AG10803 (cell line): ENCODE results near the gene MED15.
"Not testable (repeated sequence)": the region's sequence is repeated elsewhere in the genome, so short reads cannot be mapped to it uniquely, and the experiment has no call there.

Experiments
- DNase-seq: peaks from one replicate; pipeline ENCODE4 v3.0.0; 2010; ENCODE audit warnings: low read depth
- H3K4me3 ChIP-seq: 2 replicates; pipeline ENCODE4 v1.5.1; 2011; ENCODE audit warnings: mild to moderate bottlenecking, low read length, control low read depth
- TF ChIP-seq, protein P1 (sequence below): conservative IDR thresholded peaks from 2 replicates; pipeline ENCODE4 v1.5.1; 2011; ENCODE audit warnings: mild to moderate bottlenecking, low read length, control low read depth, inconsistent platforms

Gene MED15

DNA sequence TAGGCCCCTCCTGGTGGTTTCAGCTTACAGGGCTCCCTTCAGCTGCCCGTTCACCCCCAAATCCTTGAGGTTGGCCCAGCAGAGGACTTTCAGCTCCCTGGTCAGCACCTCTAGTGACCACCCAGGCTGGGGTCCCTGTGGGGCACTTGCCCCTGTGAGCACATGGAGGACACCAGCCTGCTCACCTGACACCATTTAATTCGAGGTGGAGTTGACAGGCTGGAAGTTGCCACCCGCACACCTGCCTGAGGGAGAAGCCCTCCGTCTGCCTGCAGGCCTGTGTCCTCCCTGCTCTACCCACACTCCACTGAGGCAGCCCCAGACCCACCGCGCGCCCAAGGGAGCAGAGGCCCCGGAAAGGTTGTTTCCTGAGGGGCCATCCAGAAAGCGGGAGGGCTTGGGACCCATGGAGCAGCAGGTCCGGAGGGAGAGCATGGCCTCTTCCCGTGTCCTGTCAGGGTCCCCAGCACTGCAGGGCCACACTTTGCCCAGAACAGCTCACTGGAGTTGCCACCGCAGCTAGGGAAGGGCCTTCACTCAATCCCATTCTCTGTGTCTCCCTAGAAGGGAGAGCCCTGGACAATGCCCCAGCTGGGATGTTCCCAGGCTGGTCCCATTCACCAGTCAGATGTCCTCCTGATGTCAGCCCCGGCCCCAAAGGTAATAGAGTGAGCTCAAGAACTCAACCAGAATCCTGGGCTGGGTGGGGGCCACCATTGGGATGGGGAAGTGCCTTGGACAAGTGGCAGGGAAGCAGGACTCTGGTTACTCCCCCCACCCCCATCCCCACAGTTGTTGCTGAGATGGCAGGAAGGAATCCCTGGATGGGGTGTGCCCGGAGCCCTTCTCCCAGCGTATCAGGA, 82.4 kb downstream of the MED15 start:
- DNase-seq: no peak
- H3K4me3 ChIP-seq: no peak overlapping the region
- TF ChIP-seq, protein P1, sequence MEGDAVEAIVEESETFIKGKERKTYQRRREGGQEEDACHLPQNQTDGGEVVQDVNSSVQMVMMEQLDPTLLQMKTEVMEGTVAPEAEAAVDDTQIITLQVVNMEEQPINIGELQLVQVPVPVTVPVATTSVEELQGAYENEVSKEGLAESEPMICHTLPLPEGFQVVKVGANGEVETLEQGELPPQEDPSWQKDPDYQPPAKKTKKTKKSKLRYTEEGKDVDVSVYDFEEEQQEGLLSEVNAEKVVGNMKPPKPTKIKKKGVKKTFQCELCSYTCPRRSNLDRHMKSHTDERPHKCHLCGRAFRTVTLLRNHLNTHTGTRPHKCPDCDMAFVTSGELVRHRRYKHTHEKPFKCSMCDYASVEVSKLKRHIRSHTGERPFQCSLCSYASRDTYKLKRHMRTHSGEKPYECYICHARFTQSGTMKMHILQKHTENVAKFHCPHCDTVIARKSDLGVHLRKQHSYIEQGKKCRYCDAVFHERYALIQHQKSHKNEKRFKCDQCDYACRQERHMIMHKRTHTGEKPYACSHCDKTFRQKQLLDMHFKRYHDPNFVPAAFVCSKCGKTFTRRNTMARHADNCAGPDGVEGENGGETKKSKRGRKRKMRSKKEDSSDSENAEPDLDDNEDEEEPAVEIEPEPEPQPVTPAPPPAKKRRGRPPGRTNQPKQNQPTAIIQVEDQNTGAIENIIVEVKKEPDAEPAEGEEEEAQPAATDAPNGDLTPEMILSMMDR: no peak

DNA sequence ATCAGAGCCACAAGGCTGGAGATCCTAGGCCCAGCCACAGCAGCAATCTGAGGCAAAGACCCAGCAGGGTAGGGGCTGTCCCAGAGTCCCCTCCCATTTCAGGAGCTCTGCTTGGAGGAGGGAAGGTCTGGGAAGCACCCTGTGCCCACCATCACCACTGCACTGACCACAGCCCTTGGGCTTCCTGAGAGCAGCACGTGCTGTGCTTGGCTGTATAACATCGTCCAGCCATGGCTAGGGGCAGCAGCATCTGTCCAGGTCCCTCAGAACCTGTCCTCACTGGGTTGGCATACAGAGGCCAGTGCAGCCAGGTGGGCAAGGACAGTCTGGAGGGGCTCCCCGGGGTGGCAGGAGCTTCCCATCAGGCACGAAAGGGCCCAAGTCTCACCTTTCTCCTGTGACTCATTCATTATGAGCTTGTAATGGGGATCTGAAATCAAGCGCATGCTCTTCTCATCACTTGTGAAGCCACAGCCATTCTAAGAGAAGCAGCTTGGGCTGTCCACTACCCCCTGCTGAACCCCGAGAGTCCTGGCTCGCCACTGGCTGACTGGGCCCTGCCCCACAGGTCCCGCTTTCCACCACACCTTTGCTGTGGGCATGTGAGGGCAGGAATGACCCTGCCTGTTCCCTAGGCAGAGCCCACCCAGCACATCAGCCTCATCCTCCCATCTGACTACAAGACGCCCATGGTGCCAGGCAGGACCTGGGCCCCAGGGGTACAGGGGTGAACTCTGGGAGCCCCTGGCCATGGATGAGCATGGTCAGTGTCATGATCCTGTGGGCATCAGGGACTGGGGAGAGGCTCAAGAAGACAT, 83.3 kb downstream of the MED15 start:
- DNase-seq: no peak
- H3K4me3 ChIP-seq: no peak overlapping the region
- TF ChIP-seq, protein P1: no peak

DNA sequence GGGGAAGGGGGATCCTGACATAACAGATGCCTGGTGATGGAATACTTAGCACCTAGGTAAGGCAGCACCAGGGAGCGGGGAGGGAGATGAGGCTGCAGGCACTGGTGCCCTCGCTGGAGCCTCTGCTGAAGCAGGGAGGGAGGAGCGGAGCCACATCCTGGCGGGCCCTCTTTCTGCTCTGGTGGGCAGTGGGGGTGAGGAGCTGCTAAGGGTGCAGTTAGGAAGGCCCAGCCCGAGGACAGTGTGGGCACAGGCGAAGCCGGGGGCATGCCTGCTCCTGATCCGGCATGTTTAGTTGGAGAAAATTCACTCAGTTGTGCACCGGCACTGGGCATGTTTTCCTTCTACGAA, 83.9 kb downstream of the MED15 start:
- DNase-seq: no peak
- TF ChIP-seq, protein P1: no peak
- H3K4me3 ChIP-seq: no peak overlapping the region

DNA sequence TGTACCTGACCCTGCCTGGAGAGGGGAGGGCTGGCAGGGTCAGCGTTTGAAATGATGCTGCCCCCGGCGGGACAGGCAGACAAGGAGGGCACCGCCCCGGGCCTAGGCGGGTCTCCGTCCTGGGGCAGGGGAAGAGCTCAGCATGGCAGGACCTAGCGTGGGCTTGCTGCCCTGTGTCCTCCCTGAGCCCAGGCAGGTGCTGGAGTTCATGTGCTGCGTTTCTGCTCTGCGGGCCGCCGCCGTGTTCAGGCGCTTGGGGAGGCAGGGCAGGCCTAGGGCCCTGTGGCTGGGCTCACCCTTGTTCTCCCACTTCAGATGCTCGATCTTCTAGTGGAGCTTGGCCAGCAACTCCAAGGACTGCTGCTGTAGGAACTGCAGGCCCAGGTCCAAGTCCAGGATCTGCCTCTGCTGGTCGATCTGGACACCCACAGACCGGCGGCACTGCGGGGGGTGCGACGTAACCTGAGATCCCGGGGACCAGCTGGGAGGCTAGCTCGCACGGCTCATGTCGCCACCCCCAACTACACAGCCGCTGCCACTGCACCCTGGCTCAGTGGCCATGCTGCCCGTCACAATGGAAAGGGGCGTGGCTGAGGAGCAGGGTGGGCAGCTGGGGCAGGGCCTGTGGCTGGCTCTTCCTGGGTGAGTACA, 84.4 kb downstream of the MED15 start:
- H3K4me3 ChIP-seq: no peak overlapping the region
- TF ChIP-seq, protein P1: no peak
- peak; percentile 26 for DNase-seq

DNA sequence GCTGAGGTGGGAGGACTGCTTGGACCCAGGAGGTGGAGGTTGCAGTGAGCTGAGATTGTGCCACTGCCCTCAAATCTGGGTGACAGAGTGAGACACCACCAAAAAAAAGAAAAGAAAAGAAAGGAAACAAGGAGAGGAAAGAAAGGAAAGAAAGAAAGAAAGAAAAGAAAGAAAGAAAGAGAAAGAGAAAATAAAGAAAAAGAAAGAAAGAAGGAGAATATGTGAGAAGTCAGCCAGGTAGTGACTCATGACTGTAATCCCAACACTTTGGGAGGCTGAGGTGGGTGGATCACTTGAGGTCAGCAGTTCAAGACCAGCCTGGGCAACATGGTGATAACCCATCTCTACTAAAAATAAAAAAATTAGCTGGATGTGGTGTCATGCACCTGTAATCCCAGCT, 86.6 kb downstream of the MED15 start:
- H3K4me3 ChIP-seq, DNase-seq: not testable (repeated sequence)

DNA sequence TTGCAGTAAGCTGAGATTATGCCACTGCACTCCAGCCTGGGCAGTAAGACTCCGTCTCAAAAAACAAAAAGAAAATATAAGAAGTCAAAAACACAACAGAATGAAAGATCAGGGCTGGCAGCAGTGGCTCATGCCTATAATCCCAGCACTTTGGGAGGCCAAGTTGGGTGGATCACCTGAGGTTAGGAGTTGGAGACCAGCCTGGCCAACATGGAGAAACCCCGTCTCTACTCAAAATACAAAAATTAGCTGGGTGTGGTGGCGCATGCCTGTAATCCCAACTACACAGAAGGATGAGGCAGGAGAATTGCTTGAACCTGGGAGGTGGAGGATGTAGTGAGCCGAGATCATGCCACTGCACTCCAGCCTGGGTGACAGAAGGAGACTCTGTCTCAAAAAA, 87.1 kb downstream of the MED15 start:
- not testable (repeated sequence) for H3K4me3 ChIP-seq, DNase-seq

DNA sequence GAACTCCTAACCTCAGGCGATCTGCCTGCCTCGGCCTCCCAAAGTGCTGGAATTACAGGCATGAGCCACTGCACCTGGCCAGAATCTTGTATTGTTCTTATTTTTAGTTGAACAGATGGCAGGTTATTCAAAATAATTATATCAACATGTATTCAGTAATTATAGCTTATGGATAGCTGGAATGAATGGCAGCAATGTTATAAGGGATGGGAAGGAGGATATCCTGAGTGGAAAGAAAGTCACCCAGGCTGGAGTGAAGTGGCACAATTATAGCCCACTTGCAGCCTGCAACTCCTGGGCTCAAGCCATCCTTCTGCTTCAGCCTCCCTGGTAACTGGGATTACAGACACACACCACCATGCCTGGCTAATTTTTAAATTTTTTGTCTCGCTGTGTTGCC, 88.1 kb downstream of the MED15 start:
- TF ChIP-seq, protein P1: no peak
- no peak overlapping the region for H3K4me3 ChIP-seq
- no peak for DNase-seq

DNA sequence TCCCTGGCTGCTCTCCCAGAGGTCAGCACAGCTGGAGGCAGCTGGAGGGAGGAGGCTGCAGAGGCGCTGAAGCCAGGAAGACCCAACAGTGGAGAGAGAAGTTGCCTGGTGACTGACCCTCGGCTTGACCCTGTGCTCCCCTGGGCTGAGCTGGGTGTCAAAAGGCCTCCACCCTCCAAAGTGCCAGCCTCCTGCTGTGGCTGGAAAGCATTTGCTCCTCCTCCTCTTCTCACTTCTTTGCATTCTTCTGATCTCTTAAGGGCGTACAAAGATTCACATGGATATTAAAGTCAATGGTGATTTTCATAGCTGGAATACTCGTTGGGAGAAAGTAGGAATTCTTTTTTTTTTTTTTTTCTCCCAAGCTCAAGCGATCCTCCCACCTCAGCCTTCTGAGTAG, 91.7 kb downstream of the MED15 start:
- no peak for DNase-seq
- TF ChIP-seq, protein P1: no peak
- H3K4me3 ChIP-seq: no peak overlapping the region
